ENCODE results near the gene CISD1. TPM values are rescaled to one million over a fixed set of nuclear protein-coding genes. Genes with fewer than 3 reads are reported as not detected.

Gene CISD1
- total RNA-seq, 1 experiment from 2014 or later = 46.6 TPM

DNA sequence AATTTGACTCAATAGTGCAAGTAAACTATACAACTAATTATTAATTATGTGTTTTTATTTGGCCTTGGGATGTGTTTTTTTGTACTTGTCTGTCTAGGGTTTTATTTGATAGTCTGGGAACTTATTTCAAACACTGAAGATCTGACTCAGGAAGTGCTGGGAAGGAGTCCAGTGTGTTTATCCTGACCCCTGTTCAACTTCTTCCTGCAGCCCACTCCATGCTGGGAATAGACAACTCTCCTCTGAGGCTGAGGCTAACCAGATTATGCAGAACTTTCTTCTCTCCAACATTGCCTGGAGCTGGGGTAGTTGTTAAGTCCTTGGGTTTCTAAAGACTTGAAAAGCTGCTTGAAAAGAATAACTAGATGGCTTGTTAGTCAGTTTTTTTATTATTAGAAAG, 6.9 kb downstream of the CISD1 start (continued):
- TF ChIP-seq MLX (CRISPR knock-in tag; IDR thresholded peaks at IDR 0.05) = no peak
- TF ChIP-seq, protein P1, sequence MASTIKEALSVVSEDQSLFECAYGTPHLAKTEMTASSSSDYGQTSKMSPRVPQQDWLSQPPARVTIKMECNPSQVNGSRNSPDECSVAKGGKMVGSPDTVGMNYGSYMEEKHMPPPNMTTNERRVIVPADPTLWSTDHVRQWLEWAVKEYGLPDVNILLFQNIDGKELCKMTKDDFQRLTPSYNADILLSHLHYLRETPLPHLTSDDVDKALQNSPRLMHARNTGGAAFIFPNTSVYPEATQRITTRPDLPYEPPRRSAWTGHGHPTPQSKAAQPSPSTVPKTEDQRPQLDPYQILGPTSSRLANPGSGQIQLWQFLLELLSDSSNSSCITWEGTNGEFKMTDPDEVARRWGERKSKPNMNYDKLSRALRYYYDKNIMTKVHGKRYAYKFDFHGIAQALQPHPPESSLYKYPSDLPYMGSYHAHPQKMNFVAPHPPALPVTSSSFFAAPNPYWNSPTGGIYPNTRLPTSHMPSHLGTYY (CRISPR knock-in tag; IDR thresholded peaks at IDR 0.05) = no peak
- no peak for TF ChIP-seq ZMAT4 (CRISPR knock-in tag; IDR thresholded peaks at IDR 0.05)
- TF ChIP-seq NR1H2 (CRISPR knock-in tag; IDR thresholded peaks at IDR 0.05) = no peak
- no peak for TF ChIP-seq ZNF423 (CRISPR knock-in tag; IDR thresholded peaks at IDR 0.05)

- no peak for DNase-seq (ENCODE audit: low spot score)
- no peak for ATAC-seq
- Mint-ChIP-seq H3K9me3 (no peaks in the 10 kb centered on the region), H3K4me3 (no peak overlapping the region), H3K4me1 (peaks cover 15% of the 10 kb centered on the region), H3K27ac (no peak overlapping the region), H3K36me3 (peaks cover 19% of the 10 kb centered on the region), H3K27me3 (ENCODE audit: low read depth) (no peaks in the 10 kb centered on the region)
- ChIA-PET POLR2A (no interaction called here), CTCF (no interaction called here)
- TF ChIP-seq GABPB1 (CRISPR knock-in tag; IDR thresholded peaks at IDR 0.05) (peak; percentile 77), ZNF121 (CRISPR knock-in tag; IDR thresholded peaks at IDR 0.05) (0 out of 2 replicates have a peak, but pooled peaks have one; percentile 16), AR (CRISPR knock-in tag; IDR thresholded peaks at IDR 0.05) (no peak), GRHL2 (CRISPR knock-in tag; IDR thresholded peaks at IDR 0.05; ENCODE audit: insufficient replicate concordance, severe bottlenecking) (no peak), SMAD4 (CRISPR knock-in tag; IDR thresholded peaks at IDR 0.05) (no peak), ATF1 (CRISPR knock-in tag; IDR thresholded peaks at IDR 0.05) (no peak)
- TF ChIP-seq, protein P2, sequence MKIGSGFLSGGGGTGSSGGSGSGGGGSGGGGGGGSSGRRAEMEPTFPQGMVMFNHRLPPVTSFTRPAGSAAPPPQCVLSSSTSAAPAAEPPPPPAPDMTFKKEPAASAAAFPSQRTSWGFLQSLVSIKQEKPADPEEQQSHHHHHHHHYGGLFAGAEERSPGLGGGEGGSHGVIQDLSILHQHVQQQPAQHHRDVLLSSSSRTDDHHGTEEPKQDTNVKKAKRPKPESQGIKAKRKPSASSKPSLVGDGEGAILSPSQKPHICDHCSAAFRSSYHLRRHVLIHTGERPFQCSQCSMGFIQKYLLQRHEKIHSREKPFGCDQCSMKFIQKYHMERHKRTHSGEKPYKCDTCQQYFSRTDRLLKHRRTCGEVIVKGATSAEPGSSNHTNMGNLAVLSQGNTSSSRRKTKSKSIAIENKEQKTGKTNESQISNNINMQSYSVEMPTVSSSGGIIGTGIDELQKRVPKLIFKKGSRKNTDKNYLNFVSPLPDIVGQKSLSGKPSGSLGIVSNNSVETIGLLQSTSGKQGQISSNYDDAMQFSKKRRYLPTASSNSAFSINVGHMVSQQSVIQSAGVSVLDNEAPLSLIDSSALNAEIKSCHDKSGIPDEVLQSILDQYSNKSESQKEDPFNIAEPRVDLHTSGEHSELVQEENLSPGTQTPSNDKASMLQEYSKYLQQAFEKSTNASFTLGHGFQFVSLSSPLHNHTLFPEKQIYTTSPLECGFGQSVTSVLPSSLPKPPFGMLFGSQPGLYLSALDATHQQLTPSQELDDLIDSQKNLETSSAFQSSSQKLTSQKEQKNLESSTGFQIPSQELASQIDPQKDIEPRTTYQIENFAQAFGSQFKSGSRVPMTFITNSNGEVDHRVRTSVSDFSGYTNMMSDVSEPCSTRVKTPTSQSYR (CRISPR knock-in tag; IDR thresholded peaks at IDR 0.05) = no peak
- TF ChIP-seq, protein P3, sequence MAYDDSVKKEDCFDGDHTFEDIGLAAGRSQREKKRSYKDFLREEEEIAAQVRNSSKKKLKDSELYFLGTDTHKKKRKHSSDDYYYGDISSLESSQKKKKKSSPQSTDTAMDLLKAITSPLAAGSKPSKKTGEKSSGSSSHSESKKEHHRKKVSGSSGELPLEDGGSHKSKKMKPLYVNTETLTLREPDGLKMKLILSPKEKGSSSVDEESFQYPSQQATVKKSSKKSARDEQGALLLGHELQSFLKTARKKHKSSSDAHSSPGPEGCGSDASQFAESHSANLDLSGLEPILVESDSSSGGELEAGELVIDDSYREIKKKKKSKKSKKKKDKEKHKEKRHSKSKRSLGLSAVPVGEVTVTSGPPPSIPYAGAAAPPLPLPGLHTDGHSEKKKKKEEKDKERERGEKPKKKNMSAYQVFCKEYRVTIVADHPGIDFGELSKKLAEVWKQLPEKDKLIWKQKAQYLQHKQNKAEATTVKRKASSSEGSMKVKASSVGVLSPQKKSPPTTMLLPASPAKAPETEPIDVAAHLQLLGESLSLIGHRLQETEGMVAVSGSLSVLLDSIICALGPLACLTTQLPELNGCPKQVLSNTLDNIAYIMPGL (CRISPR knock-in tag; IDR thresholded peaks at IDR 0.05) = no peak
These were observed 9.5 kb downstream of the CISD1 start for GRCh38 chr10:58278274-58278961.

- Mint-ChIP-seq H3K27me3 (ENCODE audit: low read depth) (no peaks in the 10 kb centered on the region), H3K27ac (no peak overlapping the region), H3K4me1 (peaks cover 13% of the 10 kb centered on the region), H3K9me3 (no peaks in the 10 kb centered on the region), H3K4me3 (no peak overlapping the region), H3K36me3 (peaks cover 19% of the 10 kb centered on the region)
- DNase-seq (ENCODE audit: low spot score) (no peak), ATAC-seq (no peak)
- POLR2A ChIA-PET = no interaction called here
- TF ChIP-seq PREB (CRISPR knock-in tag; IDR thresholded peaks at IDR 0.05; ENCODE audit: borderline replicate concordance) (no peak), IRF2 (CRISPR knock-in tag; IDR thresholded peaks at IDR 0.05; ENCODE audit: borderline replicate concordance, low read depth) (no peak), ZNF219 (CRISPR knock-in tag; IDR thresholded peaks at IDR 0.05; ENCODE audit: borderline replicate concordance) (no peak), EMX1 (CRISPR knock-in tag; IDR thresholded peaks at IDR 0.05) (no peak)
- TF ChIP-seq, protein P2 (CRISPR knock-in tag; IDR thresholded peaks at IDR 0.05) = no peak
- CTCF ChIA-PET = no interaction called here
These were observed 10.0 kb downstream of the CISD1 start for GRCh38 chr10:58278962-58279307.

Measured in WTC11 (cell line).